IPS-18c (cell line): Measurements from ENCODE around the gene PRXL2A.
A peak's percentile ranks its signal among the peaks of the same experiment; 100 is the strongest.

ENCODE experiments used
- H3K4me3 ChIP-seq: 2 replicates; pipeline ENCODE4 v1.7.0; 2013; ENCODE audit warnings: low read depth, mild to moderate bottlenecking, low read length, moderate library complexity; ENCODE audit not compliant: insufficient read depth
- H3K9me3 ChIP-seq: one replicate; pipeline ENCODE4 v1.6.1; 2013; ENCODE audit warnings: mild to moderate bottlenecking, low read length, moderate library complexity; ENCODE audit not compliant: control insufficient read depth, insufficient read depth

The PRXL2A gene

GRCh38 chr10:80429521-80429973, 21.2 kb downstream of the PRXL2A start:
- no peak overlapping the region for H3K4me3 ChIP-seq

GRCh38 chr10:80433134-80433533, 24.8 kb downstream of the PRXL2A start:
- Histone ChIP-seq H3K4me3 (no peak overlapping the region), H3K9me3 (no peaks in the 10 kb centered on the region)

More at GRCh38 chr10:80429521-80429973, 21.2 kb downstream of the PRXL2A start:
- H3K9me3 ChIP-seq: no peaks in the 10 kb centered on the region

- no peak overlapping the region for H3K4me3 ChIP-seq
Measured at GRCh38 chr10:80436446-80437098, 28.2 kb downstream of the PRXL2A start.

GRCh38 chr10:80437227-80437626, 28.9 kb downstream of the PRXL2A start:
- Histone ChIP-seq H3K9me3 (no peaks in the 10 kb centered on the region), H3K4me3 (no peak overlapping the region)

More at GRCh38 chr10:80436446-80437098, 28.2 kb downstream of the PRXL2A start:
- H3K9me3 ChIP-seq: no peaks in the 10 kb centered on the region

GRCh38 chr10:80441831-80442230, 33.5 kb downstream of the PRXL2A start:
- Histone ChIP-seq H3K9me3 (no peaks in the 10 kb centered on the region), H3K4me3 (no peak overlapping the region)

- no peak overlapping the region for H3K4me3 ChIP-seq
Measured at GRCh38 chr10:80442879-80443278, 34.5 kb downstream of the PRXL2A start.

GRCh38 chr10:80443531-80443974, 35.2 kb downstream of the PRXL2A start:
- Histone ChIP-seq H3K4me3 (no peak overlapping the region), H3K9me3 (no peaks in the 10 kb centered on the region)

More at GRCh38 chr10:80442879-80443278, 34.5 kb downstream of the PRXL2A start:
- H3K9me3 ChIP-seq: no peaks in the 10 kb centered on the region

- Histone ChIP-seq H3K9me3 (no peaks in the 10 kb centered on the region), H3K4me3 (no peak overlapping the region)
Measured at GRCh38 chr10:80444124-80444523, 35.8 kb downstream of the PRXL2A start.

- Histone ChIP-seq H3K9me3 (no peaks in the 10 kb centered on the region), H3K4me3 (no peak overlapping the region)
Measured at GRCh38 chr10:80444646-80445319, 36.4 kb downstream of the PRXL2A start.

- Histone ChIP-seq H3K4me3 (no peak overlapping the region), H3K9me3 (peaks cover 4% of the 10 kb centered on the region)
Measured at GRCh38 chr10:80447436-80448190, 39.3 kb downstream of the PRXL2A start.

- H3K9me3 ChIP-seq: peaks cover 4% of the 10 kb centered on the region
- no peak overlapping the region for H3K4me3 ChIP-seq
Measured at GRCh38 chr10:80448209-80448942, 40.0 kb downstream of the PRXL2A start.

- peaks cover 4% of the 10 kb centered on the region for H3K9me3 ChIP-seq
- no peak overlapping the region for H3K4me3 ChIP-seq
Measured at GRCh38 chr10:80449520-80449919, 41.2 kb downstream of the PRXL2A start.

- peaks cover 4% of the 10 kb centered on the region for H3K9me3 ChIP-seq
- H3K4me3 ChIP-seq: no peak overlapping the region
Measured at GRCh38 chr10:80451132-80451531, 42.8 kb downstream of the PRXL2A start.

GRCh38 chr10:80452069-80452468, 43.7 kb downstream of the PRXL2A start:
- no peak overlapping the region for H3K4me3 ChIP-seq
- H3K9me3 ChIP-seq: peaks cover 4% of the 10 kb centered on the region

- H3K4me3 ChIP-seq: no peak overlapping the region
- H3K9me3 ChIP-seq: peaks cover 4% of the 10 kb centered on the region
Measured at GRCh38 chr10:80452640-80453039, 44.3 kb downstream of the PRXL2A start.

- Histone ChIP-seq H3K4me3 (peak overlapping the region; percentile 66), H3K9me3 (peaks cover 4% of the 10 kb centered on the region)
Measured at GRCh38 chr10:80453056-80453841, 44.9 kb downstream of the PRXL2A start.
